DOHH2 (cell line): Measurements from ENCODE around the gene TNNC2.

ENCODE experiments used
- CTCF ChIP-seq: fragments of 200-600 bp; sonication (generic); IDR thresholded peaks from one replicate; pipeline ENCODE4 v1.5.1; 2014; ENCODE audit warnings: antibody characterized with exemption, mild to moderate bottlenecking, low read depth, low read length; ENCODE audit not compliant: poor library complexity, severe bottlenecking
- EZH2phosphoT487 ChIP-seq: fragments of 200-600 bp; sonication (generic); IDR thresholded peaks from 2 replicates; pipeline ENCODE4 v1.6.1; 2017; ENCODE audit warnings: borderline replicate concordance, mild to moderate bottlenecking, antibody characterized with exemption, low read length, moderate library complexity, mixed read lengths

- no peak for TF ChIP-seq CTCF
- TF ChIP-seq EZH2phosphoT487, result no peak
These were observed 10.2 kb downstream of the TNNC2 start for GRCh38 chr20:45816951-45817350.
